Measurements from ENCODE around the gene USP35.
A peak's percentile ranks its signal among the peaks of the same experiment; 100 is the strongest.
"Not testable (repeated sequence)": the region's sequence is repeated elsewhere in the genome, so short reads cannot be mapped to it uniquely, and the experiment has no call there.

The USP35 gene

DNA sequence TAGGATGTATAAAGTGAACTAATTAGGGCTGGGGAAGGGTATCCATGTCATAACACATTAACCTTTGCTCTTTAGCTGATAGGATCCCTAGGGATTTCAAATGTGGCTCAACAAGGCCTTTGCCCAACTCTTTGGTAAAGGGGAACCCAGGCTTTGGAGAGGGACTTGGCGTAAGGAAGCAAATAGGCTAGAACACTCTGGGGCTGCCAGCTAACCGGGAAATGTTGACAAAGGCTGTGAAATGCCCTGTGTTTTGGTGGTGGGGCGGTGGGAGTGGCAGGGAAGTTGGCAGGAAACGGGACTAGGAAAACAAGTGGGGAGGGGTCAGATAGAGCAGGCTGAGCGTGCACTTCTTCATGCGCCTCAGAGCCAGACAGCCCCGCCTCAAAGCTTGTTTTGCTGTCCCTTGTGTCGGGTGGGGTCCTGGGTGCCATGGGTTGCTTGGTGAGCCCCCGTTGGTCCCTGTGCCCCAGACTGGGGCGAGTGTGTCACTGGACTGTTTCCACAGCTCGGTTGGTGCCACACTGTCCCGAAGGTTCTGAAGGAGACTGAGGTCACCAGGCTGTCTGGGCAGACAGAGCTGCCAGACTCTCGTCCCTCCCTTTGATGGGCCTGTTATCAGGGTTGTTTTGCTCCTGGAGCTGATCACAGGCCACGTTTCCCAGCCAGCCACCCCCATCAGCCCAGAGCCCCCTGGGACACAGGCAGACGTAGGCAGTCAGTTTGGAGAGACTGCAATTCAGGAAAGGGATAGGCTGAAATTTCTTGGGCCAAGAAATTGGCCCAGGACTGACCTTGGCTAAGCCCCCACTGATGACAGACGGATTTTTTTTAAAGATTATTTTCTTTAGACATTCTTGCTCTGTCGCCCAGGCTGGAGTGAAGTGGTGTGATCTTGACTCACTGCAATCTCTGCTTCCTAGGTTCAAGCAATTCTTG, 19.9 kb upstream of the USP35 start:
- peak; percentile 23 for DNase-seq

GRCh38 chr11:78170413-78170812, 18.3 kb upstream of the USP35 start:
- no peak for DNase-seq

DNA sequence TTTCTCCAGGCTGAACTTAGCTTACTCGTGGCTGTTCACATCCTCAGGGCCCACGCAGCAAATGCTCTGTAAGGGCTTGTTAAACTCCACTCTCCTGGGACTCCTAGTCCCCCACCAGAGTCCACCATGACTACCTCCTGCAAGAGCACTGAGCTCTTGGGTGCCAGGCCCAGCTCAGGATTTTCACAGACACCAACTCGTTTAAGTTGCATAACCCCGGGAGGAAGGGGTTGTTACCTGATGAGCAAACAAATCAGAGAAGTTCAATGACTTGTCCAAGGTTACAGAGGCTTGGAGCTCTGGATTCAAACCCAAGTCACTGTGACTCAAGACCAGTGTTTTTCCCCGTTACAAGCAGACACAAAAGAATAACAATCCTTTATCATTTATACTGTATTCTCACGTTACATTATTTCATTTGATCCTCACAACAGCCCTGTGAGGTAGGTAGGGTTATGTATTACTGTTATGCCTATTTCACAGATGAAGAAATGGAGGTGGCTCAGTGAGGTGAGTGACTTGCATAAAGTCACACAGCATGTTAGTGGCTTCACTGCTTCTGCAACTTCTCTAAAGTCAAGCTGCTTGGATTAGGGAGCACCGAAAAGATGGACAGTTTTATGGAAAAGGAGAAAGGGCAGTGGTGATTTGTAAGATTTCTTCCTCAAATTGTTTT, 17.7 kb upstream of the USP35 start:
- no peak for DNase-seq

DNA sequence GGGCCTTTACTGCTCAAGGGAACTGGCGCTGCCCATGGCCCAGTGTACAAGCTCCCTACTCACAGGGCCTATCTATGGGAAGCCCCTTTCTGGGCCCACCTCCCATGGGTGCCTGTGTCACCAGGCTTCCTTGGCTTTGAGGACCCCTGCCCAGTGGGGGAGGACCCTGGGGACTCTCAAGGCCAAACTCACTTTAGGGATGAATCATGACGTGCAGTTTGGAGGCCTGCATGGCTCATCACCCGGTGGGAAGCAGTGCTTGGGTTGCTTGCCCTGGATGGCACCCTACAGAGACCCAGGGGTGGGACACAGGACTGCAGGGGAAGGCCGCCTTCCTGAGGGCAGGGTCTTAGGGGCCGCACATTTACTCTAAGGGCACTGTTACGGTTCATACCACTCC, 16.8 kb upstream of the USP35 start:
- DNase-seq: no peak

DNA sequence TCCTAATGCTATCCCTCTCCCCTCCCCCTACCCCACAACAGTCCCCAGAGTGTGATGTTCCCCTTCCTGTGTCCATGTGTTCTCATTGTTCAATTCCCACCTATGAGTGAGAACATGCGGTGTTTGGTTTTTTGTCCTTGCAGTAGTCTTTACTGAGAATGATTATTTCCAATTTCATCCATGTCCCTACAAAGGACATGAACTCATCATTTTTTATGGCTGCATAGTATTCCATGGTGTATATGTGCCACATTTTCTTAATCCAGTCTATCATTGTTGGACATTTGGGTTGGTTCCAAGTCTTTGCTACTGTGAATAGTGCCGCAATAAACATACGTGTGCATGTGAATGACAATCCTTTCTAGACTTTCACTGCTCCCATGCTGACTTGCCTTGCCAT, 12.9 kb upstream of the USP35 start:
- not testable (repeated sequence) for DNase-seq

- DNase-seq: no peak
These were observed 12.0 kb upstream of the USP35 start for GRCh38 chr11:78176605-78177141.

DNA sequence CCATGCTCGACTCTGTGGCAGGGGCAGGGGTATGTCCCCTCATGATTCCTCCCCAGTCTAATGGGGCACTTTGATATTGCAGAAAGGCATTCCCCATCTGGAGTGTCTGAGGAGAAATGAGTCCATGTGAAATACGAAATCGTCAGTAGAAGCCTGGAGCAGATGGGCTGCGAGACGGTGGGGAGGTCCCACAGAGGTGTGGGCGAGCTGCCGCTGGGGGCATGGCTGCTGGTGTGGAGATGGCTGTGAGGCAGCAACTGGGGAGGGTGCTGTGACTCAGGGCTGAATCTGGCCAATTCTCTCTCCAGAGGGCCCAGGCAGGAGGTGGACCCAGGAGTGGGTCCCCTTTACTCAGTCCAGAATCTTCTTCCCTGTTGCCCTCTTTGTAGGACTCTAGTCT, 11.5 kb upstream of the USP35 start:
- no peak for DNase-seq

- DNase-seq: no peak
These were observed 9.2 kb upstream of the USP35 start for GRCh38 chr11:78179459-78180071.

DNA sequence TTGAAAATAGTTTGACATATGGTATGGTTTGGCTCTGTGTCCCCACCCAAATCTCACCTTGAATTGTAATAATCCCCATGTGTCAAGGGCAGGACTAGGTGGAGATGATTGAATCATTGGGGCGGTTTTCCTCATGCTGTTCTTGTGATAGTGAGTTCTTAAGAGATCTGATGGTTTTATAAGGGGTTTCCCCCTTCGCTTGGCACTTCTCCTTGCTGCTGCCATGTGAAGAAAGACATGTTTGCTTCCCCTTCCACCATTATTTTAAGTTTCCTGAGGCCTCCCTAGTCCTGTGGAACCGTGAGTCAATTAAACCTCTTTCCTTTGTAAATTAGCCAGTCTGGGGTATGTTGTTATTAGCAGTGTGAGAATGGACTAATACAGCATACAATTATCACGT, 8.0 kb upstream of the USP35 start:
- DNase-seq: no peak

GRCh38 chr11:78181185-78181584, 7.5 kb upstream of the USP35 start:
- DNase-seq: no peak

DNA sequence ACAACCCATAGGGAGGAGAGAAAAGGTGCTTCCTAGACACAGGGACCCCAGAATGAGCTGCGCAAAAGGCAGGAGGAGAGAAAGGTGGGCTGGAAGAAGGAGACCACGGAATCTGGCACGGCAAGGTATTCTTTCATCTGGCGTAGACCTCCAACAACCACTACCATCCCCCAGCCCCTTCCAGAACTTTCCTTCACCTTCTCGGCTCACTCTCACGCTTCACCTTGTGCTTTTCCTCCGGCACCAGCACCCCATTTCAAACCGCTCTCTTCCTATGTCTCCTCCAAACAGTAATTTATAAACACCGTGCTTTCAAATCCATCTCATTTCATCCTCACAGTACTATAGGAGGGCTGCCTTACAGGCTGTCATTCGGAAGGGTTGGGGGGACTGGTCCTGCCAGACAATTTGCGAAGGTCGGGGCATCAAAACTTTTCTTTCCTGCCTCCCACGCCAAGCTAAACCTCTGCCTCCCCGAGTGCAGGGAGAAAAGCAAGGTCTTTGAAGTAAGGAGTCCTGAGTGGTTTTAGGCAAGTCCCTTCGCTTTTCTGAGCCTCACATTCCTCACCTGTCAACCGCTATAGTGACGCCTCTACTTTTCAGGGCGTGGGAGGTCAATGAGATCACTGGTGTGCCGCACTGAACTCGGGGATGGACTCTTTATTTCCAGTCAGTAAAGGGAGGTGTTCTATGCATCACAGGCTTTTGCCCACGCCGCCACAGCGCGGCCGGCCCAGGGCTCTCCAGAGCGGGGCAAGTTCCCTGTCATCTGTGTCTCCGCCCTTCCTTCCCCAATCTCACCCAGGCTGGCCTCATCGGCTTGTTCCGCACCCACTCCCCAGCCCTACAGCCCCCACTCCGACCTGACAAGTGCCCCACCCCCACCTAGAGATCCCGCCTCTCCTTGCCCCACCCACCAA, 1.1 kb upstream of the USP35 start:
- DNase-seq: peak; percentile 39

DNA sequence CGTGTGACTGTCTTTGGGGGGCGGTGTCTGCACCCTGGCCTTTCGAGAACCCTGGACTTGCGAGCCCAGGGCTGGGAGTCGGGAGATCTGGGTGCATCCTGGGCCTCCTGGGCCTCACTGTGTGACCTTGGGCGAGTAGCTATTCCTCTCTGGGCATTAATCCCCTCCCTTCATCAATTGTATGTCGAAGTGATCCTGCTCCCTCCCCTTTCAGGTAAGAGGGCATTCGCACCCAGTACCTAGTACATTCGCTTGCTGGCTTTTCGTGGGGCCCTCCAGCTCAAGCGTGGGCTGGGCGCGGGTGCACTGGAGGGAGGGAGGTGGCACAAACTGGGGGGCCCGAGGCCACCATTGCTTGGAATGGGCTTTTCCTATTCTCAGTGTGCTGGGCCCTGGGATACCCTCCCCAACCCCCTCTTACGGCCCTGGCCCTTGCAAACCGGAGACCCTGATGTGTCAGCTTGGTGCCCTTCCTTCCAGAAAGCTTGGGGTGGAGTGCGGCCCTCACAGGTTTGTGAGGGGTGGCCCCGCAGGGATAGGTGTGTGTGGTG, 530 bp downstream of the USP35 start:
- no peak for DNase-seq

DNA sequence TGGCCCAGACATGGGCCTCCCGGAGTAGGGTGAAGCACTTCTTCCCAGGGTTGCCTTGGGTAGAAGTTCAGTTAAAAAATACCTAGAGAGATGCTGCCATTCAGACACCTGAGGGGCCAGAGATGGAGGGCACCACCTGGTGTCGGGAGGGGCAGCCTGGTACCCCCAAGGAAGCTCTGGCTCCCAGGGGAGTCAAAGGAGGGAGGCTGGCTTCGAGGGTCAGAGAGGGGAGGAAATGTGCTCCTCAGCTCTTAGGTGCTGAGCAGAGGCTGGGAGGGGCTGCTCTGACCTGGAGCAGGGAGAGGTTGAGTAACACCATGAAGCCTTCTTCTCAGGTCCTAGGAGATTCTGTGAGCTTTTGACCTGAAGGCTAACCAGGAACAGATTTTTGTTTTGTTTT, 1.1 kb downstream of the USP35 start:
- no peak for DNase-seq

DNA sequence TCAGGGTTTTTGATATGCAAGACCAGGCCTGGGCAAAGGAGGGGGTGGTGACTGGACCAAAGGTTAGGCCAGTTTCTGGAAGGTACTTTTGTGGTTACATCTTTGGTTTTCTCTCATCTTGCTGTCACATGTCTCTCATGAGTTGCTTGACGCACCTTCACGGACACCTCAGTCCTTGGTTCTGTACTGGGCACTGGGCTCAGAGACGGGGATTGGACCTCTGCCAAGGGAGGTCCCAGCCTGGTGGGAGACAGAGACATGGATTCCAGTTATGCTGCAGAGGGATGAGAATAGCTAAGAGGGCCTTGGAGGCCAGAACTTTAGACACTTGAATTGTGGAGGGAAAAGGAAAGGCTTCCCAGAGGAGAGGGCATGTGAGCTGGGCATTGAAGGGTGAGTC, 1.7 kb downstream of the USP35 start:
- DNase-seq: no peak

DNA sequence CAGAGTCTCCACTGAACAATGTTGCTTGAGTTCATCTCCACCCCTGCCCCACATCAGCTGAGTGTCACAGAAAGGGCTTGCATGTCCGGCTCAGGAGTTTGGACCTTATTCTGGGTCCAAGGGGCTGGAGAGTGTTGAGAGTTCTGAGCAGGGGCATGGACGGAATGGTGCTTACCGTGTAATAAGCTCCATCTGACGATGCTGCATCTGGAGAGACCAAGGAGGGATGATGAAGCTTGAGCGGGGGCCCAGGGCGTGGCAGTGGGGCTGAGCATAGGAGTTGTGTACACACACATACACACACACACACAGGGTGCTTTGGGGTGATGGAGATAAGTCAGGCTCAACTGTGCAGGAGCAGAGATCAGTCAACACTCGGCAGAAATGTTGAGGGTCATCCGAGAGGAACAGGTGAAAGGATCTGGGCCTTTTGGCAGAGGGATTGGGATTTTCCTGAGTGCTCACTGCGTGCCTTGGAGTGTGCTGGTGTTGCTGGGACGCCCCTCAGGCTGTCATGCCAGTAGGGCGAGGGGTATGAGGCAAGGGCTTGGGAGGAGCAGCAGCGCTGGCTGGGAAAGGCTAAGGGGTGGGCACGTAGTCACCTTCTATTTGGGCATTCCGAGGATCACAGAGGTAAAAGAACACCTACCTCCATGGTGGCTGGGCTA, 2.3 kb downstream of the USP35 start:
- no peak for DNase-seq

DNA sequence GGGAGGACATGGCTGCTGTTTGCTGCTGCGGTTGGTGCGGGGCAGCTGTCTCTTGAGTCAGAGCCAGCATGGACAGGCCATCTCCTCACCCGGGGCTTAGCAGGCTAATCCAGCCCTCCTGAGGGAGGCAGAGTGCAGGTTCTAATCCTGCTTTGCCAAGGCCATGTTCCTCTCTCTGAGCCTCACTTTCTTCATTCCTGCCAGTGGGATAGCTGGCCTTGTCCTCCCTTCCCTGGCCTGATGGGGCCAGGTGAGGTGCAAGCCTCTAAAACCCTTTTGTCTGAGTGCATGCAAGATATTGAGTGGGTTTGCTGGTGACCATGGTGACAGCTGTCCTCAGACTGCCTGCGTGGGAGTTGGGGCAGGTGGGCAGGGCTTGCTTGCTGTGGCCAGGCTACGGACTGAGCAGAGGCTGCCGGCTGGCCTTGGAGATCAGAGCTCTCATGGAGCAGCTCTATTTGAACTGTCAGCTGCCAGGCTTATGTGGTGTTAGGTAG, 3.6 kb downstream of the USP35 start:
- no peak for DNase-seq

DNA sequence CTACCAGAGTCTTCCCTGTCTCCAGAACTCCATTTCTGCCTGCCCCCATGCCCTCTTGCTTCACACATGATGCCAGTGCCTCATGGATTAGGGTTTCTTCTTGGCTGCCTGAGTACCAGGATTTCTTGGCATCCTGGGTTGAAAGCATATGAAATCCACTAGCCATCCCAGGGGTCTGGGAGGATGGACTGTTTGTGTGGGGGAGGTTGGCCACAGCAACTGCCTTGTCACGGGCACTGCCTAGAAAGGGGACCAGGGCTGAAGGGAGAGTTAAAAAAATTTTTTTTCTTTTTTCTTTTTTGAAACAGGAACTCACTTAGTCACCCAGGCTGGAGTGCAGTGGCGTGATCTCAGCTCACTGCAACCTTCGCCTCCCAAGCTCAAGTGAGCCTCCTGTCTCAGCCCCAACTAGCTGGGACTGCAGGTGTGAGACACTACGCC, 4.2 kb downstream of the USP35 start:
- DNase-seq: no peak

GRCh38 chr11:78193806-78194205, 5.1 kb downstream of the USP35 start:
- DNase-seq: no peak

- no peak for DNase-seq
These were observed 5.8 kb downstream of the USP35 start for GRCh38 chr11:78194490-78194889.

DNA sequence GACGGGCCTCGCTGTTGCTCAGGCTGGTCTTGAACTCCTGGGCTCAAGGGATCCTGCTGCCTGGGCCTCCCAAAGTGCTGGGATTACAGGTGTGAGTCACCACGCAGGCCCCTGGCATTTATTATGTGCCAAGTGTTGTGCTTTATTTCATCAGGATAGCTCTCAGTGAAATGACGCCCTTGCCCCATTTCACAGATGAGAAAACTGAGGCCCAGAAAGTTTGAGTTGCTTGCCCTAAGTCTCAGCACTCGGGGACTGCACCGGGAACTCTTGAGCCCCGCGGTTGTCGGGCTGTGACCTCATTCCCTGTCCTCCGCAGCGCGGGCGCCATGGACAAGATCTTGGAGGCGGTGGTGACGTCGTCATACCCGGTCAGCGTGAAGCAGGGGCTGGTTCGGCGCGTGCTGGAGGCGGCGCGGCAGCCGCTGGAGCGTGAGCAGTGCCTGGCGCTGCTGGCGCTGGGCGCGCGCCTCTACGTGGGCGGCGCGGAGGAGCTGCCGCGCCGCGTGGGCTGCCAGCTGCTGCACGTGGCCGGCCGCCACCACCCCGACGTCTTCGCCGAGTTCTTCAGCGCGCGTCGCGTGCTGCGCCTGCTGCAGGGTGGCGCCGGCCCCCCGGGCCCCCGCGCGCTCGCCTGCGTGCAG, 7.3 kb downstream of the USP35 start:
- no peak for DNase-seq

- no peak for DNase-seq
These were observed 8.0 kb downstream of the USP35 start for GRCh38 chr11:78196661-78197091.
